Measurements from ENCODE around the gene TMEM176A.
"Not testable (repeated sequence)": the region's sequence is repeated elsewhere in the genome, so short reads cannot be mapped to it uniquely, and the experiment has no call there.

Gene TMEM176A

DNA sequence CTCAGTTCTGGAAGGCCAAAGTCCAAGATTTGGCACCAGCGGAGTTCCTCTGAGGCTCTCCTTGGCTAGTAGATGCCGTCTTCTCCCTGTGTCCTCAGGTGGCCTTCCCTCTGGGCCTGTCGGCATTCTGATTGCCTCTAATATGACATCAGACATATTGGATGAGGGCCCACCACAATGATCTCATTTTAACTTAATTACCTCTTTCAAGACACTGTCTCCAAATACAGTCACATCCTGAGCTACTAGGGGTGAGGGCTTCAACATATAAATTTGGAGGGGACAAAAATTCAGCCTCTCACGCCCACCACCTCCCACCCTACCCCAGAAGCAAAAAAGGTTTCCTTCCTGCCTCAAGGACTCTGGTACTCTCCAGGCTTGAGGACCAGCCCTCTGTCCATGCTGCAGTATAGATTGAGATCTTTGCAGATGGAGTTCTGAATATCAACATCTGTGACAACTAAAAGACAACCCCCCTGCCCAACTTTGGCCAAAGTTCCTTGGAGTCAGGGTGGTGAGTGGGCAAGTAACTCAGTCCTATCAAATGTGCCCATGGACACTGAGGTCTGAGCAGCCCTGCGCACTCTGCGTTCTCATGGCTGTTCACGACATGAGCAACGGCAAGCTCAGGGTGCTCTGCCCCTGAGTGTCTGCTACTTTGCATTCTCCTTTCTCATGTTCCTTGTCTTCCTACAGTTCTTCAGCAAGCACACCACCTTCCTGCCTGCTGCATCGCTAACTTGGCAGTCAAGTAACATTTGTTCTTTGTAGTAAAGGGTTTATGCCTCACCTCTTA is 11.9 kb upstream of the TMEM176A start:
- no peak for DNase-seq

DNA sequence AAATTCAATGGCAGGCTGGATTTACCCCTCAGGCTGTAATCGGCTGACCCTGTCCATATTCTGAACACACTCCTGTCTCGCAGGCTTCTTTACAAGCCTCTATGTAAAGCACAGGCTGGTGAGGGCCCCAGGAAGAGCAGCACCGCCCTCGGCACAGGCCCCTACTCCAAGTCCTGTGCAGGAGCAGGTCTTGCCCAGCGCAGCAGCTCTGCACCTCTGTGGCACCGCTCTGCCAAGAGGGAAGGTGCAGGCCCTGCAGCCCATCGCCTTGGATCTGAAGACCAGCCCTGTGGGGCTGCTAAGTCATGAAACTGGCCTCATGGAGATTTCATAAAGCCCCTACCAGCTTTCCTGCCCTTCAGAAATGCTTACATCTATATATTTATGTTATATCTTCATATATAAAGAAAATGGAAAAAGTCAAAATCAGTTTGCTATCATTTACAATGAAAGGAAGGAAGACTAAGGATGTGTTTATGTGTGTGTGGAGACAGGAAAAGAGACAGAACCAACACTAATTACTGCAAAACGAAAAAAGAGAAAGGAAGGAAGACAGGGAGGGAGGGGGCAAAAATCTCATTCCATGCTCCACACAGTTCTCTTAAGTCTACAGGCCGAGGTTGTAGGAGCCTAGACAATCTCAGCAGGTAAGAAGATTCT is 10.0 kb upstream of the TMEM176A start:
- DNase-seq, result no peak

DNA sequence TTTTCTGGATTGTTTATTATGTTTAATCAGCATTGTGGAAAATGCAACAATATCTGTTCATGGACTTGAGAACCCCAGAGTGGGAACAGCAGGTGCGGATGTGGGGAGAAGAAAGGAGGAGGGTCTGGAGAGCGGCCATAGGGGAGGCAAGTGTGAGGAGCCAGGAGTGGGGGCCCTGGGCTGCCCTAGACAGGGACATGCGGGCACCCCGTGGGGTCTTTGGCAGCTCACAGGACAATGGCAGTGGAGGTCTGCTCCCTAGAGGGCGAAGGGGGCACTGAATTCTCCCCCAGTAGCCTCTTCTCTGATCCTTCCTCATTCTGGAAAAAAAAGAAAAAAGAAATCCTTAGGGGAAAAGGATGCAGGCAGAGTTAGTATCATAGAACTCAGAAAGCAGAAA is 9.3 kb upstream of the TMEM176A start:
- DNase-seq, result no peak

DNA sequence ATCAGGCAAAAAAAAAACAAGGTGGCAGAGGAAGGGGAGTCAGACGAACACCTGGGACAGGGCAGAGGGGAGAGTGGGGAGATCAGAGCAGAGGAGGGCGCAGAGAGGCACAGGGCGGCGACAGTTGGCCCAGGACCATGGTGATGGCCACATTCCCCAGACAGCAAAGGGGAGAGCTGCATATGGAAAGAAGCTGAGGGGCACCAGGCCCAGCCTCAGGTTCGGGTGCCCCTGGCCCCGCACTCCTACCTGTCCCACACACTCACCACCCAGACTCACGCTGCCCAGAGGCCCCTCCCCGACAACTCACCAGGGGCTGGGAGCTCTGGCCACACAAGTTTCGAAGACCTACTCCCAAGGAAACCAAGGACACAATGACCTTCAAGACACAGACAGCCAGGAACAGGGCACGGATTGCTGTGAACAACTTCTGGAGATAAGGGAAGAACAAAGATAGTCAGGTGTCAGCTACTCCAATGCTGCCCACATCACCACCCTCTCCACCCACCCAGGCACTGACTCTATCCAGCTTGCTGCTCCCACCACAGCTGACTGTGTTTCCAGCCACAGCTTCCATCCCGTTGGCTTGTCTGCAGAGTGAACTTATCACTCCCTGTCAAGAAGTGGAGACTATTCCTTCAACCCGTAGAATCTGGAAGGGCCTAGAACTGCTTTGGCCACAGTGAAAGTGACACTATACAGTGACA is 8.7 kb upstream of the TMEM176A start:
- no peak for DNase-seq

DNA sequence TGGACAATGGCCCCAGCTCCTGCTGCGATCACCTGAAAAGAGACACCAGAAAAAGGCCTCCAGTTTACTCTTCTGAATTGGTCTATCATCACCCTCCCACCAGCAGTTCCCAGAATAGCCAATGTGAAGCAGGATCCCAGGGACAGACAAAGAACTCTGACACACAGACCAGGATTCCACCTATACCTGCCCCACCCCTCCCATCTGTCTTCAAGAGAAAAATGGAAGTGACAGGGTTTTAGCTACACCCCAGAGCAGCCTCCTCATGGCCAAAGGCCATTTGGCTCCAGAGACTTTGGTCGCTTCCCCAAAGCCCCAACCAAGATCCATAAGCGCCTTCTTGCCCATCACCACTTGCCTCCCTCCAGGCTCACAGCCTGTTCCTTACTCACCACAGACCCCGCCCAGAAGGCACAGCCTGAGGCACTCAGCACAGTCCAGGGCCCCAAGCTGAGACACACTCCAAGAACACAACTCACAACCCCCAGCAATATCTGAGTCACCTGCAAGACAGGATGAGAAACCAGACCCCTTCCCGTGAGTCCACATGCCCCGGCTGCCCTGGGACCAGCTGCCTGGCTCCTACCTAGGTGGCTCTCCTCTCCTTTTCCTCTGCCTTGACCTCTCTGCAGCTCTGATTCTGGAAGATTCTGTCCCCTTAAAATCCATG is 6.9 kb upstream of the TMEM176A start:
- no peak for DNase-seq

DNA sequence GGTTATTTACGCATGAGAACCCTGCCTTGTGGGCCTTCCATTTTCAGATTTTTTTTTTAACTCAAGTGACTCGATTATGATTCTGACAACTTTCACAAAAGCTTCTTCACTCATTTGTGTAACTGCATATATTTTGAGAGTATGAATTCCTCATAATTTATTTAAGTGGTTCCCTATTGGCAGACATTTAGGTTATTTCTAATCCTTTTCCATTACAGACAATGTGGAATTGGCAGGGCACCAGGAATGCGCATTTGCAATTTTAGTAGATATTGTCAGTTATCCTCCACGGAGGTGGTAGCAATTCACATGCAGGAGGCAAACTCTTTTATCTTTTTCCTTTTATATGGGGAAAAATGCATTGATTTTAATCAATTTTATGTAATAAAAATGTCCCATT is 2.9 kb upstream of the TMEM176A start:
- no peak for DNase-seq

DNA sequence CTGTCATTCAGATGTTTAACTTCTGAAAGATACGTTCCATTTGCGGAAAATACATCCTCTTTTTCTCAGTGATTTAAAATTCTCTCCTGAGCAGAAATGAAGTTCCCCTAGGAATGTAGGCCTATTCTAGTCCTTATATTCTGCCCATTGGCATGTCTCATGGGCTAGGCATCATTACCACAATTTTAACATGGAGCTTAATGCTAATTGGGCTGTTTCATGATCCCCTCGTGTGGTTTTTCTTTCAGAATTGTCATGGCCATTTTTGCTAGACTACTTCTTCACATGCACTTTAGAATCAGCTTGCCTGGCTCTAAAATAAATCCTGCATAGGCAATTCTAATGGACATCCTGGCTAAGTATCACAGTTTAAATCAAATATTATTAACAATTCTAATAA is 1.4 kb upstream of the TMEM176A start:
- DNase-seq, result no peak

DNA sequence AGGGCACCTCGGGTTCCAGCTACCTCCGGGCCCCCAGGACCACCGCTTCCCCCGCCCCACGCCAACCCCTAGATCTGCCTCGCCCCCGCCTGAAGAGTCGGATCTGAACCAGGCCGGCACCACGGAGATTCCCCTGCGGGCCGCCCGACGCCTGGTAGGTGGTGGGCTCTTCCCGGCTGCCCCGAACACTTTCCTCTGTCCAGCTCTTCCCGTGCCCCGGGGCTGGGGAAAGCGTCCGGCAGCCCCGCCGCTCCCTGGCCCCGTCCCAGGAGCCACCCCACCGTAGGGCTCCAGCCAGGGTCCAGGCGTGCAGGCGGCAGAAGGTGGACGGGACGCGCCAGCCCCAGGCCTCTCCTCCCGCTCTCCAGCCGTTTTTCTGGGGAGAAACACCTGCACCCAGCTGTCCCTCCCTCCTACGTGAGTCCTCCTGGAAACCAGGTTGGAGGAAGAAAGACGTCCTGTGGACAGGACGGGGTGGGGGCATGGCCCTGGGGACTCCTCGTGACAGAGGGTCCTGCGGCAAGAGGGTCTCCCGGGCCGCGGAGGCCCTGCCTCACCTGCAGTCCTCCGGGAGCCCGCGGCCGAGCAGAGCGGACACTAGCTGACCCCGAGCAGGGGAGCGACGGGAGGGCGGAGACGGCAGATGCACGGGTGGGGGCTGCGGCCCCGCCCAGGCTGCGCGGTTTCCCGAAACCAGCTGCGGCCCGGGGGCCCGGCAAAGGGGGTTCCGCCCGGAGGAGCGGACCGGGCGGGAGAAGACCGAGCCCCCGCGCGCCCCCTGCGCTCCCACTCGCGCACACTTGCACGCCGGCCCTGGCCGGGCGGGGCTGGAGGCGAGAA is 608 bp upstream of the TMEM176A start, which contains the start of gene TMEM176B:
Gene TMEM176B (minus strand): TSS at position 624 of the 840 bp plus-strand sequence. CDS start 3,795 bp downstream, outside the sequence.
- no peak for DNase-seq

DNA sequence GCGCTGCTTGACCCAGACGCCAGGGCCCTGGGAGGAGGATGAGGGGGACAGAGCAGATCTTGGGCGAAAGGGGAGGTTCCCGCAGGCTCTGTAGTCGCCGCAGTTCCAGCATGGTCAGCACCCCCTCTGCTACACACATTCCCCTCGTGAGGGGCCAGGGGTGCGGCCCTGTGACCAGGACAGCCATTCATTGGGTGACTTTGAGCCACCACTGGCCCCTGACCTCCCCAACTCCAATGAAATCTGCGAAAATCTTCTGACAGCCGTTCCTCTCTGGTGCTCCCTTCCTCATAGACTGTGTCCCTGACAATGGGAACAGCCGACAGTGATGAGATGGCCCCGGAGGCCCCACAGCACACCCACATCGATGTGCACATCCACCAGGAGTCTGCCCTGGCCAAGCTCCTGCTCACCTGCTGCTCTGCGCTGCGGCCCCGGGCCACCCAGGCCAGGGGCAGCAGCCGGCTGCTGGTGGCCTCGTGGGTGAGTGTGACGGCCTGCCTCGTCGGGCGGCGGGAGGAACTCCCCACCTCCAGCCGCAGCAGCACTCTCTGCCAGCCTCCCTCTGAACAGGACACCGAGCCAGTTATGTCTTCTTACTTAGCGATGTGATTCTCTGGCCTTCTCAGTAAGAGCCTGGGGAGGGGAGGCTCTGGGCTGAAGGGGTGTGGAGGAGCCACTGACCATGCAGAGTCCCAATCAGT is 825 bp downstream of the TMEM176A start:
- DNase-seq, result no peak

DNA sequence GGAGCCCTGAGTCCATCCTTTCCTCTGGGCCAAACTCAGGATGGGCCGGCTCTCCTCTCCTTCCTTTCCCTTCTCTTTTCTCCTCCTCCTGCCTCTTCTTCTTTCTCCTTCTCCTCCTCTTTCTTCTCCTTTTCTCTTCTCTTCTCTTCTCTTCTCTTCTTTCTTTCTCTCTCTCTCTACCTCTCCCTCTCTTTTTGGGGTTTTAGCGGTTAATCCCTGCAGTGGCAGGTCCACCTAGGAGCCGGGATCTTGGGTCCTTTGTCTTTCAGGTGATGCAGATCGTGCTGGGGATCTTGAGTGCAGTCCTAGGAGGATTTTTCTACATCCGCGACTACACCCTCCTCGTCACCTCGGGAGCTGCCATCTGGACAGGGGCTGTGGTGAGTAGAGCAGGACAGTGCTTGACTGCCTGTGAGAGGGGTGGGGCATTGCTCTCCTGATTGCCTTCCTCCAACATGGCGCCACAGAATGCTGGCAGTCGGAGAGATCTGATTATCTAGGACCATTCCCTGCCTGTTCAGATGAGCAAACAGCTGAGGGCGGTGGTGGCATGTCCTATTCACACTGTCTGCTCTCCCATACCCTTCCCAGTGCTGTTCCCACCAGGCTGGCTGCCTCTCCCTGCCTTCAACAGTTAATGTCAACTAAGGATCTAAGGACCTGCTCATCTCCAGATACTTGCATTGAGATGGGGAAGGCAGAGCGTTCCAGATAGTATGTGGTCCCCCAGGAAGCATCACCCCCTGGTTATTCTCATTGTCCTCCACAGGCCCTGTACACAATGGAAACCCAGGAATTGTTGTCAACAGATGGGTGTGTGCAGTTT is 1.6 kb downstream of the TMEM176A start:
- DNase-seq, result no peak

DNA sequence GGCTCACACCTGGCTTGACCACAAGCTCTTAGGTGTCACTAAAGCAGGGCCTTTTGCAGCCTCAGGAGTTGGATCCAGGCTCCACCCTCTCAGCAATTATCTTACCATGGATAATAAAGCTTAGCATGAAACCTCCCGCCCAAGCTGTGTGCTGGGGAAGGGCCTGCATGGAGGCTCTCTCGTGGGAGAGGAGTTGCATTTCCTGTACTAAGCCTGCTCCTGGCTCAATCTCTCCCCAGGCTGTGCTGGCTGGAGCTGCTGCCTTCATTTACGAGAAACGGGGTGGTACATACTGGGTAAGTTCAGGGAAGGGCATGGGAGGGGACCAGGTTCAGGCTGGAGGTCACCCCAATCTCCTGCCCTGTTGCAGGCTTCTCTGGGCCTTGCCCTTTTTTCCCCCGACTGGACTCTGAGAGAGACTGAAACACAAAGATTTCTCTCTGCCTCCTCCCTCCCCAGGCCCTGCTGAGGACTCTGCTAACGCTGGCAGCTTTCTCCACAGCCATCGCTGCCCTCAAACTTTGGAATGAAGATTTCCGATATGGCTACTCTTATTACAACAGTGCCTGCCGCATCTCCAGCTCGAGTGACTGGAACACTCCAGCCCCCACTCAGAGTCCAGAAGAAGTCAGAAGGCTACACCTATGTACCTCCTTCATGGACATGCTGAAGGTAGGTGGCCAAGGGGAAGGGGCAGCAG is 2.7 kb downstream of the TMEM176A start:
- no peak for DNase-seq

DNA sequence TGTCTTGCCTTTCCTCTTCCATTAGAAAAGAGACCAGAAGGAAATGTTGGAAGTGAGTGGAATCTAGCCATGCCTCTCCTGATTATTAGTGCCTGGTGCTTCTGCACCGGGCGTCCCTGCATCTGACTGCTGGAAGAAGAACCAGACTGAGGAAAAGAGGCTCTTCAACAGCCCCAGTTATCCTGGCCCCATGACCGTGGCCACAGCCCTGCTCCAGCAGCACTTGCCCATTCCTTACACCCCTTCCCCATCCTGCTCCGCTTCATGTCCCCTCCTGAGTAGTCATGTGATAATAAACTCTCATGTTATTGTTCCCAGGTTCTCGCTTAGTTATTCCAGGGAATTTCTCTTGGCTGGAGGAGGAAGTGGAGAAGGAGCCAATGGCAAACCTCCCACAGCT is 4.2 kb downstream of the TMEM176A start:
- no peak for DNase-seq

DNA sequence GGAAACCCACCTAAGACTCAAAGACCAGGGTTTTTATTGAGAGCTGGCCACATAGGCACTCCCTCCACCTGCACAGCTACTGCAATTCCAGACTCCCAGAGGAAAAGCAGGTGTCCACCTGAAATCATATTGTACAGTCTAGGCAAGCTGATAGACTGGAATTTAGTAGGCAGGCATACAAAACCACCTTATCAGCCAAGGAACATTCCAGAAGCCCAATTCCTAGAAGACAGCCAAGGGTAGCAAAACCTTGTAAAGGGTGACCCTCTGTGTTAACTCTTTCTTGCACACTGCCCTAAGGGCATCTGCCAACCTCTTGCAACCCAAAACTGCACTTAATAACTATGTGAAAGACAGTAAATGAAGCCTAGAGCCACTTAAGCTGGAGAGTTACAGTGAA is 5.3 kb downstream of the TMEM176A start:
- no peak for DNase-seq

DNA sequence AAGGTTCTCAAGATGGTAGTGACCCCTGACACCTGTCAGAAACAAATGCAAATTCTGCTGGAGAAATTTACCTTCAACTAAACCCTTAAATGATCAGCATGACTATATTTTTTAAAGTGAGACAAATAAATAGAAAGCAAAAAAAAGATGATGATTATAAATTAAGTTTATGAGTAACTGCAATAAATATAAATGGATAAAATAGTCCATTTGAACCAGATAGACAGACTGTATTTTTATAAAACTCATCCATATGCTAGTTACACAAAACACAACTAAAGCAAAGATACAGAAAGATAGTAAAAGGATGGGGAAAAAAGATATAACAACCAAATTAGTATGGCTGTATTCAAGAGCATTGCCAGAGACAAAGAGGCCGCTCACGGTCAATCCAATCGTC is 5.9 kb downstream of the TMEM176A start:
- no peak for DNase-seq

DNA sequence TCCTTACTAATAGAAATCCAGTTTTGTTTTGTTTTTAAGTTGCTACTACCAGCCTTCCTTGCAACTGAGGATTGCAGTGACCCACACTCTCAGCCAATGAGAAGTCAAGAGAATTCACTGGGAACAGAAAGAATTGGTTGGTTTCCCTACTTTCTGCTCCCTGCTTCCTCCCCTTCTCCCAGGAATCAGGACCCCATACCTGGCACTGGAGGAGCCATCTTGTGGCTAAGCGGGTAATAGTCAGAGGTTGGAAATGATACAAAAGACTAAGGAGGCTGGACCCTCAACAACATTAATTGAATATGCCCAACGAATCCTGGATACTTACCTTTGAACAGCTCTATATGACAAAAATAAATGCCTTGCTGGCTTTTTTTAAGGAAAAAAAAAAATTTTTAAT is 6.3 kb downstream of the TMEM176A start:
- no peak for DNase-seq

DNA sequence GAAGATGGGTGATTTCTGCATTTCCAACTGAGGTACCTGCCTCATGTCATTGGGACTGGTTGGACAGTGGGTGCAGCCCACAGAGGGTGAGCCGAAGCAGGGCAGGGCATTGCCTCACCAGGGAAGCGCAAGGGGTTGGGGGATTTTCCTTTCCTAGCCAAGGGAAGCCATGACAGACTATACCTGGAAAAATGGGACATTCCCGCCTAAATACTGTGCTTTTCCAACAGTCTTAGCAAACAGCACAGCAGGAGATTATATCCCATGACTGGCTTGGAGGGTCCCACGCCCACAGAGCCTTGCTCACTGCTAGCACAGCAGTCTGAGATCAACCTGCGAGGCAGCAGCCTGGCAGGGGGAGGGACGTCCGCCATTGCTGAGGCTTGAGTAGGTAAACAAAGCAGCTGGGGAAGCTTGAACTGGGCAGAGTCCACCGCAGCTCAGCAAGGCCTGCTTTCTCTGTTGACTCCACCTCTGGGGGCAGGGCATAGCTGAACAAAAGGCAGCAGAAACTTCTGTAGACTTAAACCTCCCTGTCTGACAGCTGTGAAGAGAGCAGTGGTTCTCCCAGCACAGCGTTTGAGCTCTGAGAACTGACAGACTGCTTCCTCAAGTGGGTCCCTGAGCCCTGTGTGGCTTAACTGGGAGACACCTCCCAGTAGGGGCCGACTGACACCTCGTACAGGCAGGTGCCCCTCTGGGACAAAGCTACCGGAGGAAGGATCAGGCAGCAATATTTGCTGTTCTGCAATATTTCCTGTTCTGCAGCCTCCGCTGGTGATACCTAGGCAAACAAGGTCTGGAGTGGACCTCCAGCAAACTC is 7.3 kb downstream of the TMEM176A start:
- not testable (repeated sequence) for DNase-seq

DNA sequence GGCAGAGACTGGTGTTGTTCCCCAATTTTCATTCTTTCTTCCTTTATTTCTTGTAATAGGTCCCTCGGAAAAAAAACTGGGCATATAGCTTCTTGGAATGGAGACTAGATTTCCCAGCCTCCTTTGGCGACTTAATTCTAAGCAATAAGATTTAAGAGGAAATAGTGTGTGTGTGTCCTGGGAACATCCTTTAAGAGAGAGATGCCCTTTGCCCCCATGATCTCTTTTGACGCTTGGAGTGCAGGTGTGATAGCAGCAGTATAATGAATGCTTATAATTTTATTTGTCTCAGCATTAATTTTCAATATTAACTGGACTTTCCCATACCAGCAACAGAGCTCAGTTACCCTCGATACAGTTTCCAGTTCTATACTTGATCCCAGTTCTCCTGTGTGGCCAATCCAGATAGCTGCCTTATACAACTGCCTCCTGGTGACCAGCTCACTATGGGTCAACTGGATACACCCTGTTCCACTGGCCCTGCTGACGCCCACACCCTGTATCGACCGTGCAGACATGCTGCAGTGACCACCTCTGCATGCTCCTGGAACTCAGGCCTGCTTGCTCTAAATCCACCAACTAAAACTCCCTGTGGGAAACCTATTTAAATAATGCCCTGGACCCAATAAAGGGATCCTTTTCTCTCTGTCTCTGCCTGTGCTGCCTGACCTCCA is 13.9 kb downstream of the TMEM176A start:
- DNase-seq, result no peak

DNA sequence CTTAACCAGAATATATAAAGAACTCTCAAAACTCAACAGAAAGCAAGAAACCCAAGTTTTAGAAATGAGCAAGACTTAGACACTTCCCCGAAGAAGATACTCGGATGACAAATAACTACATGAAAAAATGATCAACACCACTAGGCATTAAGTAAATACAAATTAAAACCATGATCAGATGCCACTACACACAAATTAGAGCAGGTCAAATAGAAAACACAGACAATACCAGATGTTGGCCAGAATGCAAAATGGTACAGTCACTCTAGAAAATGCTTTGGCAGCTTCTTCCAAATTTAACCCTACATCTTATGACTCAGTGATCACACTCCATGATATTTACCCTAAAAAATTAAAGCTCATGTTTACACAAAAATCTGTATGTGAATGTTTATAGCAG is 18.4 kb downstream of the TMEM176A start:
- no peak for DNase-seq

DNA sequence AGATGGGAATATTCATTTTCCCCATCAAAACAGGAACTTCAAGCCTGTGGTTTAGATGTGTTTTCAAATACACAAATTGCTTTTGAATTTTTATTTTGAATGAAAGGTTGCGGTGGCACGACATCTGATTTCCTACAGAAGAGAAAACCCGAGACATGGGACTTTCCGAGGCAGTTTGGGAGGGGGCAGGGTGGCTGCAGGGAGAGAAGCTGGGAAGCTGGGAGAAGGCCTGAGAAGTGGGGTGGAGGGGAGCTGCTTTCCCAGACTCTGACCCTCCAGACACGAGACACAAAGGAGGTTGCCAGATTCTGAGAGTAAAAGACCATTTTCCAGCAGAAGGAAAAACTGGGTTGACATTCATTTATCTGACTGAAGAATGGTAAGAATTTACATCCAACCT is 19.6 kb downstream of the TMEM176A start:
- no peak for DNase-seq

Measured in NCI-H446 (cell line).